HepG2 (cell line): ENCODE results near the gene ATP6V1F.

ENCODE experiments used
- CBFB ChIP-seq: sonication (generic); formaldehyde crosslinking; IDR thresholded peaks from 2 replicates; pipeline ENCODE4 v1.4.0; 2020; ENCODE audit warnings: missing genetic modification reagents
- EZH2 ChIP-seq: conservative IDR thresholded peaks from 2 replicates; pipeline ENCODE4 v1.6.1; 2012; ENCODE audit warnings: mild to moderate bottlenecking, low read depth, low read length, moderate library complexity
- POLR2A ChIP-seq, 2 experiments: IDR thresholded peaks; 2 replicates each; pipeline ENCODE4 v1.6.1; 2011; ENCODE audit warnings: low read depth in 2 of 2, low read length in 2 of 2, mild to moderate bottlenecking in 1 of 2, moderate library complexity in 1 of 2; ENCODE audit not compliant: insufficient read depth in 1 of 2
- SMARCE1 ChIP-seq: fragments of 450-650 bp; IDR thresholded peaks from 2 replicates; pipeline ENCODE4 v1.6.1; 2017; ENCODE audit warnings: borderline replicate concordance
- TAF1 ChIP-seq: sonication (generic); formaldehyde crosslinking; IDR thresholded peaks from 2 replicates; pipeline ENCODE4 v1.4.0; 2020; ENCODE audit warnings: missing genetic modification reagents
- TF ChIP-seq, protein P1 (sequence below): sonication (generic); formaldehyde crosslinking; IDR thresholded peaks from 2 replicates; pipeline ENCODE4 v1.5.0; 2020; ENCODE audit warnings: mild to moderate bottlenecking, missing genetic modification reagents, moderate library complexity
- TF ChIP-seq, protein P2 (sequence below): sonication (generic); formaldehyde crosslinking; IDR thresholded peaks from 2 replicates; pipeline ENCODE4 v1.4.0; 2020; ENCODE audit warnings: missing genetic modification reagents, borderline replicate concordance
- TF ChIP-seq, protein P3 (sequence below): sonication (generic); formaldehyde crosslinking; IDR thresholded peaks from 2 replicates; pipeline ENCODE4 v1.4.0; 2020; ENCODE audit warnings: missing genetic modification reagents, borderline replicate concordance

DNA sequence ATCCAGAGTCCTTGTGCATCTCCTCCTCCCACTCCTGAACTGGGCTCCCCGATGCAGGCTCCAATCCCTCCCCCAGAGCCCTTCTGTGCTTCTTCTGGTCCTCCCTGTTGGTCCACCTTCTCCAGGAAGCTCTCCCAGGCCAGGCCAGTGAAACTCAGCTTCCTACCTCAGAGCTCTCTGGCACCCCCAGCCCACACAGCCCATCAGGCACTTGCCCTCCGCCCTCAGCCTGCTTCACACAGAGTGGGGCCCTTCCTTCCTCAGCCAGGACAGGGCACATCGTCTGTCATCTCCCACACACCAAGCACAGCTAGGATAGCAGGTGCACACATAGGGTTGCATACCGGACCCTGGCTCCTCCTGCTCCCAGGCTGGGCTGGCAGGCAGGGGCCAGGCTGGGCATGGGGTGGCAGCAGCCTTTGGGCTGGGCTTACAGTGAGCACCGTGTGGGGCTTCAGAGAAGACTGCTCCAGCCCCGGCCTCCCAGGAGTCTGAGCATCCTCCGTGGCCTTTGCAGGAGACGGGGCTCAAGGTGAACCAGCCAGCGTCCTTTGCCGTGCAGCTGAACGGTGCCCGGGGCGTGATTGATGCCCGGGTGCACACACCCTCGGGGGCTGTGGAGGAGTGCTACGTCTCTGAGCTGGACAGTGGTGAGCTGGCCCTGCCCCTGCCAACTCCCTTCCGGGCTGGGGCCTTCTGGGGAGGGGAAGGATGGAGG lies 6.5 kb upstream of the ATP6V1F start:
- TF ChIP-seq, protein P1, sequence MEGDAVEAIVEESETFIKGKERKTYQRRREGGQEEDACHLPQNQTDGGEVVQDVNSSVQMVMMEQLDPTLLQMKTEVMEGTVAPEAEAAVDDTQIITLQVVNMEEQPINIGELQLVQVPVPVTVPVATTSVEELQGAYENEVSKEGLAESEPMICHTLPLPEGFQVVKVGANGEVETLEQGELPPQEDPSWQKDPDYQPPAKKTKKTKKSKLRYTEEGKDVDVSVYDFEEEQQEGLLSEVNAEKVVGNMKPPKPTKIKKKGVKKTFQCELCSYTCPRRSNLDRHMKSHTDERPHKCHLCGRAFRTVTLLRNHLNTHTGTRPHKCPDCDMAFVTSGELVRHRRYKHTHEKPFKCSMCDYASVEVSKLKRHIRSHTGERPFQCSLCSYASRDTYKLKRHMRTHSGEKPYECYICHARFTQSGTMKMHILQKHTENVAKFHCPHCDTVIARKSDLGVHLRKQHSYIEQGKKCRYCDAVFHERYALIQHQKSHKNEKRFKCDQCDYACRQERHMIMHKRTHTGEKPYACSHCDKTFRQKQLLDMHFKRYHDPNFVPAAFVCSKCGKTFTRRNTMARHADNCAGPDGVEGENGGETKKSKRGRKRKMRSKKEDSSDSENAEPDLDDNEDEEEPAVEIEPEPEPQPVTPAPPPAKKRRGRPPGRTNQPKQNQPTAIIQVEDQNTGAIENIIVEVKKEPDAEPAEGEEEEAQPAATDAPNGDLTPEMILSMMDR = no peak
- TF ChIP-seq, protein P2, sequence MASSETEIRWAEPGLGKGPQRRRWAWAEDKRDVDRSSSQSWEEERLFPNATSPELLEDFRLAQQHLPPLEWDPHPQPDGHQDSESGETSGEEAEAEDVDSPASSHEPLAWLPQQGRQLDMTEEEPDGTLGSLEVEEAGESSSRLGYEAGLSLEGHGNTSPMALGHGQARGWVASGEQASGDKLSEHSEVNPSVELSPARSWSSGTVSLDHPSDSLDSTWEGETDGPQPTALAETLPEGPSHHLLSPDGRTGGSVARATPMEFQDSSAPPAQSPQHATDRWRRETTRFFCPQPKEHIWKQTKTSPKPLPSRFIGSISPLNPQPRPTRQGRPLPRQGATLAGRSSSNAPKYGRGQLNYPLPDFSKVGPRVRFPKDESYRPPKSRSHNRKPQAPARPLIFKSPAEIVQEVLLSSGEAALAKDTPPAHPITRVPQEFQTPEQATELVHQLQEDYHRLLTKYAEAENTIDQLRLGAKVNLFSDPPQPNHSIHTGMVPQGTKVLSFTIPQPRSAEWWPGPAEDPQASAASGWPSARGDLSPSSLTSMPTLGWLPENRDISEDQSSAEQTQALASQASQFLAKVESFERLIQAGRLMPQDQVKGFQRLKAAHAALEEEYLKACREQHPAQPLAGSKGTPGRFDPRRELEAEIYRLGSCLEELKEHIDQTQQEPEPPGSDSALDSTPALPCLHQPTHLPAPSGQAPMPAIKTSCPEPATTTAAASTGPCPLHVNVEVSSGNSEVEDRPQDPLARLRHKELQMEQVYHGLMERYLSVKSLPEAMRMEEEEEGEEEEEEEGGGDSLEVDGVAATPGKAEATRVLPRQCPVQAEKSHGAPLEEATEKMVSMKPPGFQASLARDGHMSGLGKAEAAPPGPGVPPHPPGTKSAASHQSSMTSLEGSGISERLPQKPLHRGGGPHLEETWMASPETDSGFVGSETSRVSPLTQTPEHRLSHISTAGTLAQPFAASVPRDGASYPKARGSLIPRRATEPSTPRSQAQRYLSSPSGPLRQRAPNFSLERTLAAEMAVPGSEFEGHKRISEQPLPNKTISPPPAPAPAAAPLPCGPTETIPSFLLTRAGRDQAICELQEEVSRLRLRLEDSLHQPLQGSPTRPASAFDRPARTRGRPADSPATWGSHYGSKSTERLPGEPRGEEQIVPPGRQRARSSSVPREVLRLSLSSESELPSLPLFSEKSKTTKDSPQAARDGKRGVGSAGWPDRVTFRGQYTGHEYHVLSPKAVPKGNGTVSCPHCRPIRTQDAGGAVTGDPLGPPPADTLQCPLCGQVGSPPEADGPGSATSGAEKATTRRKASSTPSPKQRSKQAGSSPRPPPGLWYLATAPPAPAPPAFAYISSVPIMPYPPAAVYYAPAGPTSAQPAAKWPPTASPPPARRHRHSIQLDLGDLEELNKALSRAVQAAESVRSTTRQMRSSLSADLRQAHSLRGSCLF (CRISPR knock-in tag) = no peak
- no peak for TF ChIP-seq EZH2
- TF ChIP-seq POLR2A (IDR thresholded peaks at IDR 0.05; ENCODE audit: insufficient read depth in 1 of 2, low read depth in 2 of 2, low read length in 2 of 2) = no peak
- no peak for TF ChIP-seq TAF1 (CRISPR knock-in tag)
- no peak for TF ChIP-seq CBFB (CRISPR knock-in tag)
- TF ChIP-seq SMARCE1 = no peak
- TF ChIP-seq, protein P3, sequence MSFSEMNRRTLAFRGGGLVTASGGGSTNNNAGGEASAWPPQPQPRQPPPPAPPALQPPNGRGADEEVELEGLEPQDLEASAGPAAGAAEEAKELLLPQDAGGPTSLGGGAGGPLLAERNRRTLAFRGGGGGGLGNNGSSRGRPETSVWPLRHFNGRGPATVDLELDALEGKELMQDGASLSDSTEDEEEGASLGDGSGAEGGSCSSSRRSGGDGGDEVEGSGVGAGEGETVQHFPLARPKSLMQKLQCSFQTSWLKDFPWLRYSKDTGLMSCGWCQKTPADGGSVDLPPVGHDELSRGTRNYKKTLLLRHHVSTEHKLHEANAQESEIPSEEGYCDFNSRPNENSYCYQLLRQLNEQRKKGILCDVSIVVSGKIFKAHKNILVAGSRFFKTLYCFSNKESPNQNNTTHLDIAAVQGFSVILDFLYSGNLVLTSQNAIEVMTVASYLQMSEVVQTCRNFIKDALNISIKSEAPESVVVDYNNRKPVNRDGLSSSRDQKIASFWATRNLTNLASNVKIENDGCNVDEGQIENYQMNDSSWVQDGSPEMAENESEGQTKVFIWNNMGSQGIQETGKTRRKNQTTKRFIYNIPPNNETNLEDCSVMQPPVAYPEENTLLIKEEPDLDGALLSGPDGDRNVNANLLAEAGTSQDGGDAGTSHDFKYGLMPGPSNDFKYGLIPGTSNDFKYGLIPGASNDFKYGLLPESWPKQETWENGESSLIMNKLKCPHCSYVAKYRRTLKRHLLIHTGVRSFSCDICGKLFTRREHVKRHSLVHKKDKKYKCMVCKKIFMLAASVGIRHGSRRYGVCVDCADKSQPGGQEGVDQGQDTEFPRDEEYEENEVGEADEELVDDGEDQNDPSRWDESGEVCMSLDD (CRISPR knock-in tag) = no peak
